A673 (cell line): ENCODE measurements around the gene GDF3. TPM values are rescaled to one million over a fixed set of nuclear protein-coding genes. Genes with fewer than 3 reads are reported as not detected.

Experiments used
- BruUV-seq: library from RNA; stranded (reverse); fragments of 400-500 nt; replicated peaks from 2 replicates; lab custom pipeline; 2021; lab: Mats Ljungman, UMichigan
- CTCF ChIA-PET: fragments of 300-600 bp; sonication (Branson Sonifier 250); formaldehyde crosslinking; loops from one replicate; lab custom pipeline; 2022; ENCODE audit warnings: antibody characterized with exemption; lab: Charles Lee
- POLR2A ChIA-PET: fragments of 300-600 bp; sonication (Branson Sonifier 250); formaldehyde crosslinking; loops from one replicate; lab custom pipeline; 2022; ENCODE audit warnings: antibody characterized with exemption; ENCODE audit not compliant: low non-redundant PET; lab: Charles Lee
- DNase-seq: peaks from one replicate; pipeline ENCODE4 v3.0.0-alpha.2; 2015; ENCODE audit warnings: low spot score
- H3K27ac ChIP-seq: fragments of 200-600 bp; sonication (generic); 2 replicates; pipeline ENCODE4 v1.5.1; 2016; ENCODE audit warnings: mixed run types, low read depth, mild to moderate bottlenecking, mixed read lengths, antibody characterized with exemption, low read length; ENCODE audit not compliant: poor library complexity, severe bottlenecking
- H3K27me3 ChIP-seq: fragments of 200-600 bp; sonication (generic); replicated peaks from 2 replicates; pipeline ENCODE4 v1.6.1; 2017; ENCODE audit warnings: mixed run types, low read depth, mild to moderate bottlenecking, mixed read lengths, antibody characterized with exemption, low read length; ENCODE audit not compliant: insufficient read depth, poor library complexity
- H3K36me3 ChIP-seq: fragments of 200-600 bp; sonication (generic); 2 replicates; pipeline ENCODE4 v1.6.1; 2016; ENCODE audit warnings: mixed run types, mild to moderate bottlenecking, mixed read lengths, antibody characterized with exemption, low read length; ENCODE audit not compliant: insufficient read depth, poor library complexity, severe bottlenecking
- H3K4me1 ChIP-seq: fragments of 200-600 bp; sonication (generic); 2 replicates; pipeline ENCODE4 v1.6.1; 2017; ENCODE audit warnings: mixed run types, mild to moderate bottlenecking, mixed read lengths, antibody characterized with exemption, low read length; ENCODE audit not compliant: insufficient read depth, poor library complexity, severe bottlenecking
- H3K4me3 ChIP-seq: fragments of 200-600 bp; sonication (generic); 2 replicates; pipeline ENCODE4 v1.5.1; 2016; ENCODE audit warnings: low read depth, mixed run types, mild to moderate bottlenecking, mixed read lengths, low read length; ENCODE audit not compliant: poor library complexity, severe bottlenecking
- H3K9me3 ChIP-seq: fragments of 200-600 bp; sonication (generic); 2 replicates; pipeline ENCODE4 v1.6.1; 2016; ENCODE audit warnings: mixed run types, low read depth, mild to moderate bottlenecking, mixed read lengths, antibody characterized with exemption, low read length; ENCODE audit not compliant: poor library complexity, severe bottlenecking
- CTCF ChIP-seq: fragments of 300-800, 200-600 bp; sonication (generic); conservative IDR thresholded peaks from 2 replicates; pipeline ENCODE4 v1.5.1; 2017; ENCODE audit warnings: low read depth, mild to moderate bottlenecking, antibody characterized with exemption, low read length, moderate library complexity, mixed read lengths
- EZH2 ChIP-seq: fragments of 200-600 bp; sonication (generic); IDR thresholded peaks from 2 replicates; pipeline ENCODE4 v1.6.1; 2017; ENCODE audit warnings: borderline replicate concordance, low read depth, mild to moderate bottlenecking, mixed read lengths, antibody characterized with exemption, low read length; ENCODE audit not compliant: poor library complexity, severe bottlenecking
- intact Hi-C: fragments of 100-400 bp; cut with micrococcal nuclease; formaldehyde crosslinking; loops from one replicate; pipeline ENCODE4 v1.10.0; 2022; ENCODE audit not compliant: unreplicated experiment
- total RNA-seq: library from RNA; stranded (reverse); gene quantifications from 2 replicates; pipeline ENCODE4 v1.2.3, GENCODE V29; 2021

GDF3 gene
- total RNA-seq, 1 experiment from 2014 or later: not detected

- intact Hi-C loops: no loop called here
- H3K36me3 ChIP-seq: no peaks in the 10 kb centered on the region
- BruUV-seq: no TSS peak
- no peaks in the 10 kb centered on the region for H3K27me3 ChIP-seq
- TF ChIP-seq EZH2 (no peak), CTCF (no peak)
- H3K4me1 ChIP-seq: no peaks in the 10 kb centered on the region
- DNase-seq: no peak
- no peaks in the 10 kb centered on the region for H3K9me3 ChIP-seq
- H3K4me3 ChIP-seq: no peak overlapping the region
- CTCF ChIA-PET: no interaction called here
- POLR2A ChIA-PET: no interaction called here
- no peak overlapping the region for H3K27ac ChIP-seq
These were observed 14.5 kb upstream of the GDF3 start for GRCh38 chr12:7709969-7710675.

- H3K4me1 ChIP-seq: no peaks in the 10 kb centered on the region
- no peak for DNase-seq
- BruUV-seq: no TSS peak
- H3K27me3 ChIP-seq: no peaks in the 10 kb centered on the region
- TF ChIP-seq EZH2 (no peak), CTCF (no peak)
- H3K27ac ChIP-seq: no peak overlapping the region
- intact Hi-C loops: no loop called here
- CTCF ChIA-PET: interaction anchor here (0.7 kb wide), 1 partner anchor 101 kb away, joined by 14 read pairs; no protein-coding TSS in a partner anchor
- H3K36me3 ChIP-seq: no peaks in the 10 kb centered on the region
- POLR2A ChIA-PET: no interaction called here
- H3K9me3 ChIP-seq: no peaks in the 10 kb centered on the region
- H3K4me3 ChIP-seq: no peak overlapping the region
These were observed 10.3 kb upstream of the GDF3 start for GRCh38 chr12:7705846-7706245.

- no TSS peak for BruUV-seq
- intact Hi-C loops: no loop called here
- H3K27ac ChIP-seq: no peak overlapping the region
These were observed 376 bp downstream of the GDF3 start for GRCh38 chr12:7695237-7695560.

More at GRCh38 chr12:7695237-7695560, 376 bp downstream of the GDF3 start:
- DNase-seq: no peak
- H3K4me3 ChIP-seq: no peak overlapping the region
- H3K4me1 ChIP-seq: peaks cover 4% of the 10 kb centered on the region
- H3K9me3 ChIP-seq: no peaks in the 10 kb centered on the region
- H3K27me3 ChIP-seq: no peaks in the 10 kb centered on the region
- TF ChIP-seq EZH2 (no peak), CTCF (no peak)
- POLR2A ChIA-PET: no interaction called here
- H3K36me3 ChIP-seq: no peaks in the 10 kb centered on the region
- CTCF ChIA-PET: no interaction called here
